HG03460 (cell line): ENCODE measurements around the gene TOE1.

Experiments used
- ATAC-seq: cut with Tn5 transposase; IDR thresholded peaks from one replicate; pipeline ENCODE4 v1.9.1; 2021; ENCODE audit not compliant: unreplicated experiment

The TOE1 gene

DNA sequence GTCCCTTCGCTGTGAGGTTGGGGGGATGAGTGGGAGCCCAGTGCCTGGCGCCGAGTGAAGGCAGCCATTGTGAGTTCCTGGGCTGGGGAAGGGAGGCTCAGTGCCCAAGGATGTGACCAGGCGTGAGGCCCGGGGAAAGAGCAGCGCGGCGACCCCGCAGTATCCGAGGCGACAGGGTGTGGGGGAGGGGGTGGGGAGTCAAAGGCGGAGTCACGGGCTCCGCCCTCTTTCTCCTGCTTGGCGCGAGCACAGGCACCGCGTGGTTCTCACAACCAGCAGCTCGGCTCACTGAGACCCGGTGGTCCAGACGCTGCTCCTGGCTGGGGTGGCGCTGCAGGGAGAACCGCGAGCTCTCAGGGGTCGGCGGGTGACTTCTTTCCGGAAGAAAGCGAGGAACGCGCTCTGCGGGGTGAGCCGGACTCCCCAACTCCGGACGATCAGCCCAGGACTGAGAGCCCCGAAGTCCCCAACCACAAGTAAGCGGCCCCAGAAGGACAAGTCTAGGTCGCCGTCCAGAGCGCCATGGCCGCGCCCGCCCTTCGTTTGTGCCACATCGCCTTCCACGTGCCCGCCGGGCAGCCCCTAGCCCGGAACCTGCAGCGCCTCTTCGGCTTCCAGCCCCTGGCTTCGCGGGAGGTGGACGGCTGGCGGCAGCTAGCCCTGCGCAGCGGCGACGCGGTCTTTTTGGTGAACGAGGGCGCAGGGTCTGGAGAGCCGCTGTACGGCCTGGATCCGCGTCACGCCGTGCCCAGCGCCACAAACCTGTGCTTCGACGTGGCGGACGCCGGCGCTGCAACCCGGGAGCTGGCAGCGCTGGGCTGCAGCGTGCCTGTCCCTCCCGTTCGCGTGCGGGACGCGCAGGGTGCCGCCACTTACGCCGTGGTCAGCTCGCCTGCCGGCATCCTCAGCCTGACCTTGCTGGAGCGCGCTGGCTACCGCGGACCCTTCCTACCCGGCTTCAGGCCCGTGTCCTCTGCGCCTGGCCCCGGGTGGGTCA, 13.0 kb upstream of the TOE1 start, which contains the start of gene HPDL:
Gene HPDL, plus strand, starts transcription at position 269 of the 997 bp plus-strand sequence. Its CDS starts 254 bp downstream, at position 523.
- no peak for ATAC-seq

DNA sequence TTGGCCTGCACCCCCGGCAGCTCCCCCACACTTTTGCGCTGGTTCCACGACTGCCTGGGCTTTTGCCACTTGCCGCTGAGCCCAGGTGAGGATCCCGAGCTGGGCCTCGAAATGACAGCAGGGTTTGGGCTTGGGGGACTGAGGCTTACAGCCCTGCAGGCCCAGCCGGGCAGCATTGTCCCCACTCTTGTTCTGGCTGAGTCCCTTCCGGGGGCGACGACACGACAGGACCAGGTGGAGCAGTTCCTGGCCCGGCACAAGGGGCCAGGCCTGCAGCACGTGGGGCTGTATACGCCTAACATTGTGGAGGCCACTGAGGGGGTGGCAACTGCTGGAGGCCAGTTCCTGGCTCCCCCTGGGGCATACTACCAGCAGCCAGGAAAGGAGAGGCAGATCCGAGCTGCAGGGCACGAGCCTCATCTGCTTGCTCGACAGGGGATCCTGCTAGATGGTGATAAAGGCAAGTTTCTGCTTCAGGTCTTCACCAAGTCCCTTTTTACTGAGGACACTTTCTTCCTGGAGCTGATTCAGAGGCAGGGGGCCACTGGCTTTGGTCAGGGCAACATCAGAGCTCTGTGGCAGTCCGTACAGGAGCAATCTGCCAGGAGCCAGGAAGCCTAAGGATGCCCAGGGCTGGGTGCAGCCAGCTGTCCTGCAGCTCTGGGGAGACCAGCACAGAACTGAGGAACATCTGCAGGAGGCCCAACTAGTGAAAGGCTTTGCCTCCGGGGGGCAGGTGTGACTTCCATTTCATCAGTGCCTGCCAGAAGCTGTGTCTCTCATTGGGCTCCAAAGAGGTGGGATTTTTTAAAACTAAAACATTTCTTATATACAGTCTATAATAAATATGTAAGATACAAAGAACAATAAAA, 12.1 kb upstream of the TOE1 start:
- no peak for ATAC-seq

DNA sequence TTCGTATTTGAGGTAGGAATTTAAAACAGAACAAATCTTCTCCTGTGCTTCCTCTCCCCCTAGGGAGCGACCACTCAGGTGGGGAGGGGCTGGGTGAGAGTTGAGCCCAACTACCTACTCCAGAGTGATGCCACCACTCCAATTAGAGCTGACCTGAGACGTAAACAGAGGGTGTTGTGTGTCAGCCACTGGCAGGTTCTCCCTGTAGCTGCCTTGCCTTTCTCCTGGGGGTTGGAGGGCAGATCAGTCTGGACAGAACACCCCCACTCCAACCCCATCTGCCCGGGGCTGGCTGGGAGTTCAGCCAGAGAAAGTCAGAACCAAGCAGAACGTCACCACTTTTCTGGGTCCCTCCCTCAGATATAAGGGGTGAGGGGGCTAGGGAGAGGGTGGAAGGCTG, 11.3 kb upstream of the TOE1 start:
- no peak for ATAC-seq

DNA sequence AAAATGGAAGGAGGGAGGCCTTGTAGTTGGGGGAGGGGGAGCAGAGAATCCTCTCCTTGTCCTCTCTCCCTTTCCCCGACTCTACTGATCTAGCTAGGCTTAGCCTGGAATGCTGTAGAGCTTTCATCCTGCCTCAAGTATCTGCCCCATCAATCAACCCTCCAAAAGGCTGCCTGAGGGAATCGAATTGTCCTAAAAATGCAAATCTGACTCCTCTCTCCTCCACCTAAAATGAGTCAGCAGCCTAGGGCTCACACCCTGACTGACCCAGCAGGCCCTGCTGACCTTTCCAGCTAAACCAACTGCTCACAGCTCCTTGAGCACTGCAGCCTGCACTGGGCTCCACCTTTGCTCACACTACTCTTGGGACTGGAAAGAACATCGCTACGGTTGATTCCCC, 10.5 kb upstream of the TOE1 start:
- ATAC-seq, result no peak

DNA sequence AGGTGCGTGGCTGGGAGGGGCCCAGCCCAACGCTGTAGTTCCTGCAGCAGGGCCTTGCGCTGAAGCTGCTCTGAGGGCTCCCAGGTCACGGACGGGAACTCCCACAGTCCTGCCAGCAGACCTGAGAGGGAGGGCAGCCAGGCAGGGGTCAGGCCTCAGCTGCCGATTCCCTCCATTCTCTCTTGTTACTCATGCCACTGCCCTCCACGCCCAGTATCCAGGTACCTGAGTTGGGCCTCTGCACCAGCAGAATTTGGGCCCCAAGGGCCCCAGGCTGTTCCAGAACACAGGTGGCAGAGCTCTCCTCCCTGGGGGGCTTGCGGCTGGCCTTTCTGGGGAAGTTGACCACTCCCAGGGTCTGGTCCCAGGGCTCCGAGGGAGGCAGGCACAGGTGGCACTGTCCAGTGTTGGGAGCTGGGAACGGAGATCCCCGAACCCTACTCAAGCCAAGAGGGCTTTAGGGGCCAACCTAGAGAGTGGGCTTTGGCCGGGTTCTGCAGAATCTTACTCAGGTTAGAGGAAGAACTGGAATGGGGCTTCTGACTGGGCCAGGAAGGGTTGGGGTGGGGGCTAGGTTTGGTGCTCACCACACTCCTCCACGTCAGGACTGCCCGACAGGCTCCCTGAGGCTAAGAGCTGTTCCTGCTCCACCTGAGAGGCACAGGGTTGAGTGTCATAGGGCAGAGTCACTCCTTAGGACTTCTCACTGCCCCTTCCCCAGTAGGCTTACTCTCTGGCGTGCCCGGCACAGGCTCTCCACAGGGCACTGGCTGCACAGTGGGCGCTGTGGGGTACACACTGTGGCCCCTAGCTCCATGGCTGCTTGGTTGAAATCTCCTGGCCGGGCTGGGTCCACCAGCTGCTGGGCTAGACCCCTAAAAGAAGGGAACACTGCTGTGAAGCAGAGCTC, 8.3 kb upstream of the TOE1 start:
- ATAC-seq, result no peak

- no peak for ATAC-seq
Observed at GRCh38 chr1:45332346-45332720, 7.6 kb upstream of the TOE1 start.

- ATAC-seq, result no peak
Observed at GRCh38 chr1:45334308-45335245, 5.4 kb upstream of the TOE1 start.

DNA sequence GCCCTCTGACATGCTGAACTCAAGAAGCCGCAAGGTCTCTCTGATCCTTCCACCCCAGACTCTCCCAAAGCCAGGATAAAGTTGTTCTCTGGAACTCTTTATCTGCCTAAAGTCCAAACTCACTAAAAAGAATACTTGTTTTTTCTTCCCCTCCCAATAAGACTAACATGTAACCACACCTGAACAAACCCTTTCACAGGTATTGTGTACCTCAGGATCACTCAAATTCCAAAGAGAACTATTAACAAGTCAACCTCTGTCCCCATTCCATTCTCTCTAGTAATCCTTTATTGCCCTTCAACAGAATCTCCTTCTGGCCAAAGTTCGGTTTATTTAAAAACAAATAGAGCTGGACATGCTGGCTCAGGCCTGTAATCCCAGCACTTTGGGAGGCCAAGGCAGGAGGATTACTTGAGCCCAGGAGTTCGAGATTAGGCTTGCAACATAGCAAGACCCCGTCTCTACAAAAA, 4.1 kb upstream of the TOE1 start:
- no peak for ATAC-seq

- ATAC-seq, result no peak
Observed at GRCh38 chr1:45337630-45338325, 2.2 kb upstream of the TOE1 start.

- ATAC-seq, result no peak
Observed at GRCh38 chr1:45340816-45341466, 971 bp downstream of the TOE1 start.

- ATAC-seq, result no peak
Observed at GRCh38 chr1:45344499-45344898, 4.5 kb downstream of the TOE1 start.

DNA sequence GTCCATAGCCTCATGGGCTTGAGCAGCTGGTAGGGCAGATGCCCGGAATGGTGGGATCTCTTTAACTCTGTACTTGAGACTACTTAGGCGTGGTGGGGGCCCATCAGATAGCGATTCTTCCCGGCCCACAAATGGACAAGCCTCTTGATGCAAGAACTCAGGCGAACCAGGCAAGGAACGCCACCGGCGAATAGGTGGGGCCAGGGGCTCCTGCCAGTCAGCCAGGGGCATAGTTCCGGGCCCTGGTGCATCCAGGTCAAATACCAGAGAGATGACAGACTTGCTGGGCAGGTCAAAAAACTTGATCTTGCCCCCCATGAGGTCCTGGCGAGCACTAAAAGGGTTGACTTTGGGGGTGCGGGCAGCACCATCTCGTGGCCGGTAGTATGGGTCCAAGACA, 5.0 kb downstream of the TOE1 start:
- ATAC-seq, result no peak

- ATAC-seq, result no peak
Observed at GRCh38 chr1:45346473-45346872, 6.5 kb downstream of the TOE1 start.

DNA sequence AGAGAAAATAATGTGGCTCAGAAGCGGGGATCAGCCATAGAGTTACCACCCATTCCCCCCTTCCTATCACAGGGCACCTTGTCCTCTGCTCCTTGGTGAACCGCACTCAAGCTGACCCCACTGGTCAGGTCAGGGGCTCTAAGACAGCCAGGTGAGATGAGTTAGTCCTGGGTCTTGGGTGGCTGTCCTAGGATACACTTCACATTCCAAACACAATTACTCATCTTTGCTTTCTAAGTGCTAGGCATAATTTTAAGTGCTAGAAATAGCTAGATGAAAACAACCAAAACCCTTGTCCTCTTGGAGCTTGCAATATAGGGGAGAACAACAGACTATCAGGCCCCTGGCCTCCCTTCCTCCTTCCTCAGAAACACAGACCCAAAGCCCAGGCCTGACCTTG, 8.1 kb downstream of the TOE1 start:
- ATAC-seq, result no peak

- ATAC-seq, result no peak
Observed at GRCh38 chr1:45348609-45348965, 8.6 kb downstream of the TOE1 start.

DNA sequence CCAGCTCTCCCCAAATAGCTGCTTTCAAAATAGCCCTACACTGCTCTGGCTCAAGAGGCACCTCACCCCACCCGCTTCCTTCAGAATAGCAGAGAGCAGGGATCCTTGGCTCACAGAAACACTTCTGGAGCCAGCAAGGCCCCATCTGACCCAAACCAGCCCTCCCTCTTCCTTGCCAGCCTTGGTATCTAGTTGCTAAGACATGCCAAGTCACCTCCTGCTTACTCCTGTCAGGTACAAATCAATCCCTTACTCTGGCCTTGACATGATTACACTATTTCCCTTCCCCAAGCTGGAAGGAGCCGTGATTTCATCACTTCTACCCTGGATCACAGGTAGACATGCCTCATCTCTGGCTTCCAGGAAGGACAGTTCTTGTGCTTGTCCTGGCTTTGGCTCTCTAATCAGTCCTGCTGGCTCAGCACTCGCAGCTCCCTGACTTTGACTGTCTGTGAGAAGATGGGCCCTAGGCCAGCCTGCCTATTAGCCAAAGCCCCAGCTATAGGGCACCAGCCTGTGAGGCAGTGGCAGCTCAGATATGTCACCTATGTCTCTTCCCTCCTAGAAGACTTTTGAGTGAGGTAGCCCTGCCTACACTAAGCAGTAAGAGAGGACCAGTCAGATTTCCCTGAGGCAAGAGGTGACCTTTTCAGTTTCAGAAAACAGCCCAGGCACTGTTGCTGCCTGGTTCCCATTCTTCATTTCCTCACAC, 9.2 kb downstream of the TOE1 start:
- ATAC-seq, result no peak

DNA sequence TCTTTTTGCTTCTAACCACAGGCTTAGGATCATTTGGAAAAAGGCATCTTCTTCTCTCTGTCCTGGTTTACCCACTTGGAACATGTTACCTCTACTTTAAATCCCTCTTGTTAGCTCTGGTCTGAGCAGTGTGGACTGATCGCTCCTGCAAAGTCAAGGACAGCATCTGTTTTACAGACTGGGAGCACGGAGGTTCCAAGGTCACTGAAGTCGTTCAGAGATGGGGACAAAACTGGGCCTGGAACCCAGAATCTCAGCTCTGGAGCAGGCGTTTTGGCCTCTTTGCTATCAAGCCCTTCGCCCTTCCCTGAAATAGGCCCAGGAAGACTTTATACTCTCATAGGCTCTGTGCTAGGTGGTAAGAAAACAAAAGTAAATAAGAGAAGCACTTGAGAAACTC, 11.5 kb downstream of the TOE1 start:
- no peak for ATAC-seq

DNA sequence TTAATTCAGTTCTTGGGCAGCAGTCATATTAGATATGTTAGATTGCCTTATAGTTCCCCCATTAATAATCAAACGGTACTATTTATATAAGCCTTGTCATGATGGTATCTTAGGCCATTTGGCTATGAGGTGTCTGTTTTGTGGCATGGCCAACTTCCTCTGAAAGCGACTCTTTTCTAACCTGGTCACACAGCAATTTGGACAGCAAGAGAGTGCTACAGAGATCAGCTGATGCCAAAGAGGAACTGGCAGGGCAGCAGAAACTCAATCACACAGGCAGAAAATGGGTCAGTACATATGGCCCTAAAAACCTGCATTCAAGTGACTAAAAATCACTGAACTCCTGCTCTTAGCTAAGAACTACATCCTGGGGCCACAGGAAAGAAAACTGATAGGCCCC, 13.7 kb downstream of the TOE1 start:
- no peak for ATAC-seq
